Measurements from ENCODE around the gene SLC1A5.

Gene SLC1A5

DNA sequence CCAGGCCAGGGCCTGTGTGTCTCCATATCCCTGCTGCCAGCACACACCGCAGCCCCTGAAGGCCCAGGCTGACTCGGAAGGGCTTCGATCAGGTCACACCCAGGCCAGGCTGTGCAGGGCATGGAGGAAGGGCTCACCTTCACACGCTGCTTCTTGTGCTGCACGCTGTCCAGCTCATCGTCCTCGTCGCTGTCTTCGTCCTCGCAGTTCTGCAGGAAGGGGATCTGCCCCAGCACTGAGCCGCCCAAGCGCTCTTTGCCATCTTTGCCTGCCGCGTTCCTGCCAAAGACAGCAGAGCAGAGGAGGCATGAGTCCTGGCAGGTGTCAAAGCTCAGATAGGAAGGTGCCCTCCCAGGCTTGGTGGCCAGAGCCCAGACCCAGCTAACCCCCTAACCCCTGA lies 57.8 kb downstream of the SLC1A5 start:
- H4K20me1 ChIP-seq (ENCODE audit: insufficient read depth, low read length) = no peaks in the 10 kb centered on the region
- peaks cover 84% of the 10 kb centered on the region for H3K36me3 ChIP-seq (ENCODE audit: insufficient read depth, low read length)
- H3K4me2 ChIP-seq (ENCODE audit: low read length) = no peak overlapping the region
- H3K27me3 ChIP-seq (ENCODE audit: insufficient read depth, low read length) = no peaks in the 10 kb centered on the region
- no peaks in the 10 kb centered on the region for H3F3A ChIP-seq (ENCODE audit: insufficient read depth, low read length)
- no peak overlapping the region for H3K4me3 ChIP-seq (ENCODE audit: low read depth, low read length, poor library complexity, severe bottlenecking)
- TF ChIP-seq EZH2 (IDR thresholded peaks at IDR 0.05; ENCODE audit: borderline replicate concordance, low read length) = no peak
- no peak for TF ChIP-seq CTCF (IDR thresholded peaks at IDR 0.05; ENCODE audit: low read length)
- no peak overlapping the region for H3K9ac ChIP-seq (ENCODE audit: low read length)
- no peak overlapping the region for H2AFZ ChIP-seq (ENCODE audit: low read length)
- no peaks in the 10 kb centered on the region for H3K79me2 ChIP-seq (ENCODE audit: insufficient read depth, low read length)
- no peaks in the 10 kb centered on the region for H3K9me3 ChIP-seq (ENCODE audit: low read length)
- no peak overlapping the region for H3K27ac ChIP-seq (ENCODE audit: low read depth, low read length, poor library complexity, severe bottlenecking)
- no peaks in the 10 kb centered on the region for H3K9me2 ChIP-seq (ENCODE audit: low read depth, low read length)
- H3K4me1 ChIP-seq (ENCODE audit: insufficient read depth, low read length, severe bottlenecking) = no peaks in the 10 kb centered on the region

DNA sequence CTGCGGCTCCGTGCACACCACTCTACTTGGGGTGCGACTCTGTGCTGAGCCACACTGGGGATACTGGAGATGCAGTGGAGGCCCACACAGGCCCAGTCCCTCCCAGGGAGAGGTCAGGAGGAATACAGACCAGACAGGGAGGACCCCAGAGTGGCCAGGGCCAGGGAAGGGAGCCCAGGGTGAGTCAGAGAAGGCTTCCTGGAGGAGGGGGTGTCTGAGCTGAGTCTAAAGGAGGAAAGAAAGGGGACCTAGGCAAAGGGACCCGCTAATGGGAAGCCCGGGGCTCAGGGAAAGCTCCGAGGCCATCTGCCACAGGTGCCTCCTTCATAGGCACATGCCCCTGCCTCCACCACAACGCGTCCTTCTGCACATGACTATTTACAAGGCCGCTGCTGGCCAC lies 58.2 kb downstream of the SLC1A5 start:
- Histone ChIP-seq H3K27ac (ENCODE audit: low read depth, low read length, poor library complexity, severe bottlenecking) (no peak overlapping the region), H3K4me1 (ENCODE audit: insufficient read depth, low read length, severe bottlenecking) (no peaks in the 10 kb centered on the region), H3K9ac (ENCODE audit: low read length) (no peak overlapping the region), H3F3A (ENCODE audit: insufficient read depth, low read length) (no peaks in the 10 kb centered on the region), H2AFZ (ENCODE audit: low read length) (no peak overlapping the region), H4K20me1 (ENCODE audit: insufficient read depth, low read length) (no peaks in the 10 kb centered on the region), H3K9me3 (ENCODE audit: low read length) (no peaks in the 10 kb centered on the region), H3K4me2 (ENCODE audit: low read length) (no peak overlapping the region), H3K27me3 (ENCODE audit: insufficient read depth, low read length) (no peaks in the 10 kb centered on the region), H3K4me3 (ENCODE audit: low read depth, low read length, poor library complexity, severe bottlenecking) (no peak overlapping the region), H3K36me3 (ENCODE audit: insufficient read depth, low read length) (peaks cover 88% of the 10 kb centered on the region), H3K79me2 (ENCODE audit: insufficient read depth, low read length) (no peaks in the 10 kb centered on the region), H3K9me2 (ENCODE audit: low read depth, low read length) (no peaks in the 10 kb centered on the region)
- no peak for TF ChIP-seq CTCF (IDR thresholded peaks at IDR 0.05; ENCODE audit: low read length)
- no peak for TF ChIP-seq EZH2 (IDR thresholded peaks at IDR 0.05; ENCODE audit: borderline replicate concordance, low read length)

DNA sequence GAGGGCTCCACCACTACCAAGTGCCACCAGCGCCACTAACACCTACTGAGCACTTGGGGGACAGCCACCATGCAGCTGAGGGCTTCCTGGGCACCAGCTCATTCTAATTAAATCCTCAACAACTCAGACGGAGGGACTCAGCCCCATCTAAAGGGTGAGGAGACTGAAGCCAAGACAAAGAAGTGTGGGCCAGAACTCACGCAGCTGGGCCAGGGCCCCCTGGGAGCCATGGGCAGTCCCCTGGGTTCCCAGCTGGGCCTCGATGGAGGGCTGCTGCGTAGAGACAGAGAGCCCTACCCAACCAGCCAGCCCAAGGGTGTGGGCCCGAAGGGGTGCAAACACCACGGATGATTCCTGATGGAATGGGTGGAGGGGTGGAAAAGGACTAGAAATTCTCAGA lies 58.7 kb downstream of the SLC1A5 start:
- Histone ChIP-seq H3F3A (ENCODE audit: insufficient read depth, low read length) (no peaks in the 10 kb centered on the region), H3K27ac (ENCODE audit: low read depth, low read length, poor library complexity, severe bottlenecking) (no peak overlapping the region), H3K36me3 (ENCODE audit: insufficient read depth, low read length) (peaks cover 93% of the 10 kb centered on the region)

More for the DNA sequence above, 58.7 kb downstream of the SLC1A5 start:
- no peaks in the 10 kb centered on the region for H3K9me2 ChIP-seq (ENCODE audit: low read depth, low read length)
- H3K27me3 ChIP-seq (ENCODE audit: insufficient read depth, low read length) = no peaks in the 10 kb centered on the region
- H3K9ac ChIP-seq (ENCODE audit: low read length) = no peak overlapping the region
- H2AFZ ChIP-seq (ENCODE audit: low read length) = no peak overlapping the region
- TF ChIP-seq EZH2 (IDR thresholded peaks at IDR 0.05; ENCODE audit: borderline replicate concordance, low read length) = no peak
- TF ChIP-seq CTCF (IDR thresholded peaks at IDR 0.05; ENCODE audit: low read length) = no peak
- no peak overlapping the region for H3K4me3 ChIP-seq (ENCODE audit: low read depth, low read length, poor library complexity, severe bottlenecking)
- H3K4me2 ChIP-seq (ENCODE audit: low read length) = no peak overlapping the region
- no peaks in the 10 kb centered on the region for H3K4me1 ChIP-seq (ENCODE audit: insufficient read depth, low read length, severe bottlenecking)
- no peaks in the 10 kb centered on the region for H4K20me1 ChIP-seq (ENCODE audit: insufficient read depth, low read length)
- H3K9me3 ChIP-seq (ENCODE audit: low read length) = no peaks in the 10 kb centered on the region
- H3K79me2 ChIP-seq (ENCODE audit: insufficient read depth, low read length) = no peaks in the 10 kb centered on the region
